Stimulated activated naive CD4-positive, alpha-beta T cell treated with Interleukin-2 at 50 U/mL for 16 hours (primary cell): ENCODE data around the gene COX19.

ENCODE experiments used
- DNase-seq: peaks from one replicate; lab custom pipeline; 2025; lab: John Stamatoyannopoulos, UW

COX19 gene

GRCh38 chr7:974820-975681, at the start of gene COX19:
COX19 (minus strand) TSS chr7:975549; CDS start chr7:975509, 40 bp downstream.
- peak; percentile 85 for DNase-seq

GRCh38 chr7:1024331-1024841, 49.0 kb upstream of the COX19 start:
- no peak for DNase-seq

- no peak for DNase-seq
Observed at GRCh38 chr7:1022801-1023465, 47.6 kb upstream of the COX19 start.

- DNase-seq = no peak
Observed at GRCh38 chr7:1022356-1022755, 47.0 kb upstream of the COX19 start.

- DNase-seq = no peak
Observed at GRCh38 chr7:1021931-1022330, 46.6 kb upstream of the COX19 start.

- no peak for DNase-seq
Observed at GRCh38 chr7:1021366-1021765, 46.0 kb upstream of the COX19 start.

- no peak for DNase-seq
Observed at GRCh38 chr7:1020849-1021251, 45.5 kb upstream of the COX19 start.

- no peak for DNase-seq
Observed at GRCh38 chr7:1019789-1020610, 44.7 kb upstream of the COX19 start.

GRCh38 chr7:1019255-1019785, 44.0 kb upstream of the COX19 start:
- no peak for DNase-seq

- no peak for DNase-seq
Observed at GRCh38 chr7:1018334-1018695, 43.0 kb upstream of the COX19 start.

GRCh38 chr7:1017586-1018333, 42.4 kb upstream of the COX19 start:
- DNase-seq = no peak

- no peak for DNase-seq
Observed at GRCh38 chr7:1016577-1017531, 41.5 kb upstream of the COX19 start.

GRCh38 chr7:1015196-1016121, 40.1 kb upstream of the COX19 start:
- no peak for DNase-seq

- no peak for DNase-seq
Observed at GRCh38 chr7:1014681-1015080, 39.3 kb upstream of the COX19 start.

GRCh38 chr7:1013581-1013980, 38.2 kb upstream of the COX19 start:
- DNase-seq = no peak

GRCh38 chr7:1012716-1013095, 37.4 kb upstream of the COX19 start:
- DNase-seq = no peak

GRCh38 chr7:1012004-1012715, 36.8 kb upstream of the COX19 start:
- no peak for DNase-seq

- no peak for DNase-seq
Observed at GRCh38 chr7:1011297-1012003, 36.1 kb upstream of the COX19 start.
